VCaP (cell line): ENCODE measurements around the gene KCNIP2.

Source experiments
- H3K27ac ChIP-seq: fragments of 450-650 bp; 2 replicates; pipeline ENCODE4 v1.5.1; 2017
- CTCF ChIP-seq: fragments of 450-650 bp; conservative IDR thresholded peaks from 2 replicates; pipeline ENCODE4 v1.5.1; 2017; ENCODE audit warnings: mild to moderate bottlenecking, moderate library complexity

The KCNIP2 gene

DNA sequence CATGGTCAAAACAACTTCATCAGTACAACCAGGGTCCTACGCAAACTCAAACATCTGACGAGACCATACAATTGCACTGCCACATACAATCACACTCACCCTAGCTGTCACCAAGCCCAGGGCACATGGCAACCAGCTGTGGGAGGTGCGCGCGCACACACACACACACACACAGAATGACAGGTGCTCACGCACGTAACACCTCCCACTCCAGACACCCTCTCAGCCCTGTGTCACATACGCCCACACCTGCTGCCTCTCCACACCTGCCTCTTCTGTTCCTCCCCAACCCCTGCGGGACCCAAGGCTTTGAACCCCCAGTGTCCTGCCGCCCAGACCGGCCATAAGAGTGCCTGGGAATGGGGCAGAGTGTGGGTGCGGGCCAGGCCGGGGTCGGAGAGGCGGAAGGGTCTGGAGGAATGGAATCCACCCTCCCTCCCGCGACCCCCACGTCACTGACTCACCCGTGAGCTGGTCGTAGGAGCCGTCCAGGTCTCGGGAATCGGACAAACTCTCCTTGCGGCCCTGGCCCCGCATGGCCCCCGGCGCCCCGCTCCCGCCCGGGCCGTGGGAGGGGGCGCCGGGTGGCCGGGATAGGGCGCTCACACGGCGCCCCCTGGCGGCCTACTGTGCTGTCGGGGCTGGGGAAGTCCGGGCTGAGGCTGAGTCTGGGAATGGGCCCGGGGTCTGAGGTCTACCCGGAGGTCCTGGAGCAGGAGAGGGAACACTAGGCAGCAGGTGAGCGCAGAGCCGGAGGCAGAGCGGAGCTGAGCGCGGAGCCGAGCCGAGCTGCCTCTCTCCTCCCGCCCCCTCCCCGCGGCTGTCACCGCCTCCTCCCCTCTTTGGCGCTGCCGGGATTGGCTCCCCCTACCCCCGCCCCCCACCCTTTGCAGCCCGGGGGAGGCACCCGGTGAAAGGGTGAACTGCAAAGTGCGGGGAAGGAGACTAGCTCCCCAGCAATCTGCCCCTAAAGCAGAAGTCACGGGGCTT lies at the start of gene KCNIP2:
KCNIP2 (minus strand) TSS at position 769 of the 990 bp plus-strand sequence; CDS start at position 537, 232 bp downstream.
- H3K27ac ChIP-seq, result no peak within 1 kb of the TSS
- TF ChIP-seq CTCF, result no peak

DNA sequence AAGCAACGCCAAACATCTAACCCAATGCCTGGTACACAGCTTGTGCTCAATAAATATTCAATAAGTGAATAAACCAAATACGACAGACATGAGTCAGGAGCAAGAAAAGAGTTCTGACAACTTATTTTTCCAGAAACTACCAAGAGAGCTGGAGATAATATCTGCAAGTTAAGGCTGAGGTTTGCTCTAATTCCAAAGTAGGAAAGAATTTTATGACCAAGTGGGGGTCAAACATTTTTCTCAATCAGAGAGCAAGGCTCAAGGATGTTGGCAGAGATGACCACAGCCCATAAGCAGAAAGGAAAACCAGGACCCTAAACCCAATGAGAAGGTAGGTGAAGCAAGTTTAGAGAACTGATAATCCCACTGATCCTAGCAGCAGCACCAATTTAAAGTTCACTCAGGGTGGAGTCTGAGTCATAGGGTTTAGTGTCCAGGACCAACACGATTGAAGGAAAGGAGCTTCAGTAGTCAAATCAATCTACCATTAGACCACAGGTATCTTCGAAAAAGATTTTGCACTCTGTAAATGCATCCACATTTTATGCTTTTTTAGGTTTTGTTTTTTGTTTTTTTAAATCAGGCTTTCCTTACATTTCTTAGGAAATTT lies 49.3 kb upstream of the KCNIP2 start:
- no peak for TF ChIP-seq CTCF

GRCh38 chr10:101889256-101890210 lies 45.9 kb upstream of the KCNIP2 start:
- H3K27ac ChIP-seq, result no peak overlapping the region
- peak; percentile 93 for TF ChIP-seq CTCF

More for the DNA sequence above, 49.3 kb upstream of the KCNIP2 start:
- peak overlapping the region; percentile 20; the same call in 1 of the 2 replicates for H3K27ac ChIP-seq

DNA sequence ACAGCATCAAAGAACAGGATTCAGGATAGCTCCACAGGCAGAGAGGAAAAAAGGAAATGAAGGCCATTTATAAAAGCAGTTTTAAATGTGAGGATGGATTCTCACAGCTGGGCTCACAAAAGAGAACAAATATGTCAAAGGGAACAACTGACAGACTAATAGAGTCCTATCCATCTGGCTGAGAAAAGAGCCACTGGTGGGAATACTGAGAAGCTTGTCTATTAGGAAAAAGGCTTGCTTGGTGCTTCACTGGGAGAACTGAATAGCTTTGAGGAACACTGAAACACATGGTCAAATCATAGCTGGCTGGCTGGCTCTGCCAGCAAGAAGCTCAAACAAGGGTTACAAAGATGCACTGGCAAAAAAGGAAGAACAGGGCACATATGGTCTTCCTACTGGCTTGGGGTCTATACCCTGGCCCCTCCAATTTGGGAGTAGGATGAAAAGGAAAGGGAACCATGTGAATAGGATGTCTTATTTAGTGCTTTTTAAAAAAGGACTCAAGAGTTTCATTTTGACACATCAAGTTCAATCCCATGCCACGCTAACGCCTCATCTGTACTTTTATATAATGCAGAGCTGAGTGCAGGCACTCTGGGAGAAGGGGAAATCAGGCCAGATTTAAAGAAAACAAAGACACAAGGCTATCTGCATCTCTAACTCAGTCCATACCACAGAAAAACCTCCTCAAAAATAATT lies 44.8 kb upstream of the KCNIP2 start:
- no peak overlapping the region for H3K27ac ChIP-seq
- TF ChIP-seq CTCF, result no peak

DNA sequence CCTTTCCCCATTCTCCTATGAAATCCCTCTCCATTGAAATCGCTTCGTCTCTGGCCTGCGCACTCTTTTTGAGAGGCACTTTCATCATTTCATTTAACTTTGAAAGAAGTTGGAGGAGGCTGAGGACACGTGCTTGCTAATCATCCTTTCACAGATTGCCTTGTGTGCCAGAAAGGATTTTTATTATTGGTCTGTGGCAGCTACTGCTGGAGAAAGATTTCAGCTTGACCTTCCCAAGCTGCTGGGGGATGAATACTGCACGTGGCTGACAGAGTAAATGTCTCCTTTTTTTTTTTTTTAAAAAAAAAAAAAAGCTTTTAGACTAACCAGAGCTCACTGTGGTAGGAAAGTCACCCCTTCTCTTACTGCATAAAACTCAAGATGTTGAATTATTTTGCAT lies 44.2 kb upstream of the KCNIP2 start:
- TF ChIP-seq CTCF, result no peak
- no peak overlapping the region for H3K27ac ChIP-seq

DNA sequence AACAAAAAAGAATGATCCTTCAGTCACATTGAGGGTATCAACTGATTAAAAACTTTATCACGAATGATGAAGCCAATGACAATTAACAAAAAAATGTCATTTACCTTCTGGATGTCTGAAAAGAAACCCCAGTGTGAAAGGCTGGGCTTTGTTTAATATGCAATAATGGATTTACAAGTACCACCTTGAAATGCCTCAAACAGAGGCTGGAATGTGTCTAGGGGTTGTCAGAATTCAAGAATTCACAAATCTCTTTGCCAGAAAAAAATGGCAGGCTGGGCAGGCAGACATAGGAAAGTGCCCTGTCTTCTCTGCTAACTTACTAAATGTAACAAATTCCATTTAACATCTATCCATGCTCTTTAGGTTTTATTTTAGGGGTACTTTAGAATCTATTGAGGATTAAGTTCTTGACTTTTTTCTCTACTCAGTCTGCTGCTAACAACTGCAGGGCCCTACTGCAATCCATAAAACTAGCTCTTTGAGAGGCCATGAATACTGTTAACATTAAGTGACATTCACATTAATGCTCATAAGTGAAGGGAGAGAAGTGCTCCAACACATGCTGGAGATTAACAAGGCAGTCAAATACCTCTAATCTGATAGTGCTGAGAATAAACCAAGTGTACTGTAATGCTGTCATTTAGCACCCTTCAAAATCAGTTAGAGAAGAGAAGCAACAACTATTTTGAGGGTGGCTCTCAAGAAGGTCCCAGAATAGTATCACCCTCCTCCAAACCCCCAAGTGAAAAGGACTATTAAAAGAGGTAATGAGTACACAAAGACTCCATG lies 43.1 kb upstream of the KCNIP2 start:
- H3K27ac ChIP-seq, result no peak overlapping the region
- TF ChIP-seq CTCF, result no peak
